Tibial nerve (tissue), 4 donors: Measurements from ENCODE around the gene CLCN2.

Experiments used
- CTCF ChIP-seq, 5 experiments: fragments of 200-600 bp in 3 of 5; fragments of 450-650 bp in 2 of 5; sonication (generic) in 3 of 5; IDR thresholded peaks; one replicate each; pipeline ENCODE4 v1.5.1; 2016 to 2019; ENCODE audit warnings: antibody characterized with exemption in 5 of 5, mild to moderate bottlenecking in 3 of 5, moderate library complexity in 2 of 5
- EP300 ChIP-seq, 2 donors: sonication (generic); formaldehyde crosslinking; IDR thresholded peaks; one replicate each; pipeline ENCODE4 v1.6.1; 2017; ENCODE audit warnings: antibody characterized with exemption in 2 of 2, mild to moderate bottlenecking in 1 of 2

- TF ChIP-seq CTCF (IDR thresholded peaks at IDR 0.05) = no peak
- TF ChIP-seq EP300 (IDR thresholded peaks at IDR 0.05) = no peak
Observed at GRCh38 chr3:184352149-184352785, 9.1 kb downstream of the CLCN2 start.
